ENCODE measurements around the gene RPL35A. TPM values are rescaled to one million over a fixed set of nuclear protein-coding genes. Genes with fewer than 3 reads are reported as not detected.

The RPL35A gene
- total and polyA plus RNA-seq, 12 donors, result 564 to 1,614 (median 1,031) TPM

- Histone ChIP-seq H3K27me3 (no peaks in the 10 kb centered on the region), H3K4me1 (replicated peaks in 1 of 2) (no peaks in the 10 kb centered on the region), H3K36me3 (replicated peaks in 1 of 2) (no peaks in the 10 kb centered on the region), H3K4me3 (no peak overlapping the region), H3K27ac (no peak overlapping the region), H3K9me3 (replicated peaks in 1 of 3) (no peaks in the 10 kb centered on the region)
- intact Hi-C loops (cut with DNase I), result no loop called here
- no peak for TF ChIP-seq POLR2A (IDR thresholded peaks at IDR 0.05)
- TF ChIP-seq CTCF (IDR thresholded peaks at IDR 0.05), result no peak
- WGBS, 4 donors, result 90 to 97% (median 95%) methylated on average over 3 of the region's 3 CpGs
- DNase-seq, result no peak
Measured at GRCh38 chr3:197997936-197998335, 47.9 kb downstream of the RPL35A start.

Small RNA genes lying within 50 kb of the gene (small RNA-seq; reads per million reads assigned to genes)
- gene RNU6-621P, result 0 reads per million in 2 donors

Other genes starting within 250 kb of the RPL35A start
- gene RUBCN, start 213.3 kb upstream of the RPL35A start, total RNA-seq, result 10 to 100 TPM in 8 of 9 donors, 1 to 10 TPM in 1; 8.9 to 43.8 (median 21.4) TPM
- 10 to 100 TPM in 2 of 3 donors, 1 to 10 TPM in 1; 7.7 to 22.7 (median 13.4) TPM for gene RUBCN, start 213.3 kb upstream of the RPL35A start, polyA plus RNA-seq
- 10 to 100 TPM; 12.5 to 62.3 (median 48.2) TPM for gene FYTTD1, start 200.3 kb upstream of the RPL35A start, total RNA-seq
- gene FYTTD1, start 200.3 kb upstream of the RPL35A start, polyA plus RNA-seq, result 10 to 100 TPM; 10.1 to 70.4 (median 12.3) TPM
- gene LRCH3, start 158.9 kb upstream of the RPL35A start, total RNA-seq, result 10 to 100 TPM; 28.6 to 54.9 (median 42.8) TPM
- gene LRCH3, start 158.9 kb upstream of the RPL35A start, polyA plus RNA-seq, result 10 to 100 TPM in 1 of 3 donors, 1 to 10 TPM in 2; 7.4 to 39.2 (median 9.7) TPM
- gene LMLN, start 10.0 kb downstream of the RPL35A start, total RNA-seq, result 10 to 100 TPM in 2 of 9 donors, 1 to 10 TPM in 7; 3.0 to 11.2 (median 6.6) TPM
- 1 to 10 TPM; 3.3 to 6.7 (median 3.6) TPM for gene LMLN, start 10.0 kb downstream of the RPL35A start, polyA plus RNA-seq